ENCODE data around the gene CAMK1D. TPM values are rescaled to one million over a fixed set of nuclear protein-coding genes. Genes with fewer than 3 reads are reported as not detected.

Gene CAMK1D
- total and polyA plus RNA-seq, 2 of the 8 experiments (the other 6 are each of a cell fraction or from before 2014, with no cell fraction given), result 3.5 to 10.6 TPM

GRCh38 chr10:12367272-12367671 lies 17.9 kb downstream of the CAMK1D start (continued):
- no peak for TF ChIP-seq CBX8 (IDR thresholded peaks at IDR 0.05; ENCODE audit: borderline replicate concordance, low read depth, low read length)
- TF ChIP-seq TCF12 (IDR thresholded peaks at IDR 0.05; ENCODE audit: low read depth, low read length), result no peak
- TF ChIP-seq TEAD4 (IDR thresholded peaks at IDR 0.05; ENCODE audit: low read depth, low read length), result no peak
- no peak for TF ChIP-seq NANOG (IDR thresholded peaks at IDR 0.05; ENCODE audit: insufficient read depth, low read depth, low read length, poor library complexity, severe bottlenecking)
- no peak for TF ChIP-seq POLR2A (IDR thresholded peaks at IDR 0.05; ENCODE audit: control extremely low read depth in 1 of 2, low read depth in 2 of 2, low read length in 2 of 2)
- TF ChIP-seq CBX5 (IDR thresholded peaks at IDR 0.05; ENCODE audit: low read depth, low read length), result no peak
- no peak for TF ChIP-seq JUND (IDR thresholded peaks at IDR 0.05; ENCODE audit: low read length)
- no peak for TF ChIP-seq KDM4A (IDR thresholded peaks at IDR 0.05; ENCODE audit: low read depth, low read length, severe bottlenecking)

Measured in H1 (cell line).